ENCODE measurements around the gene ZBTB45. TPM values are rescaled to one million over a fixed set of nuclear protein-coding genes. Genes with fewer than 3 reads are reported as not detected.

Gene ZBTB45
- total and polyA plus RNA-seq, 10 of the 15 experiments (the other 5 are each of a cell fraction or from before 2014, with no cell fraction given): 0.29 to 17.2 (median 4.2) TPM

GRCh38 chr19:58513694-58514563 lies 5.7 kb downstream of the ZBTB45 start (continued):
- TF ChIP-seq POLR2AphosphoS2 (IDR thresholded peaks at IDR 0.05; ENCODE audit: low read depth, low read length) (peak; percentile 85), ATF3 (IDR thresholded peaks at IDR 0.05; ENCODE audit: borderline replicate concordance, extremely low read depth, low read depth, low read length) (no peak), USF1 (IDR thresholded peaks at IDR 0.05; ENCODE audit: borderline replicate concordance, extremely low read length, insufficient read depth, low read depth, low read length) (no peak), CEBPZ (IDR thresholded peaks at IDR 0.05; ENCODE audit: low read depth, low read length) (no peak), NFXL1 (IDR thresholded peaks at IDR 0.05; ENCODE audit: borderline replicate concordance) (no peak), MYC (IDR thresholded peaks at IDR 0.05; ENCODE audit: insufficient read depth, insufficient read length, insufficient replicate concordance, low read length, severe bottlenecking) (peak; percentile 76), KAT2A (conservative IDR thresholded peaks at IDR 0.05; ENCODE audit: control insufficient read depth, low read depth, low read length) (no peak), ATF7 (IDR thresholded peaks at IDR 0.05; ENCODE audit: low read depth) (no peak), EZH2 (IDR thresholded peaks at IDR 0.05; ENCODE audit: borderline replicate concordance, control insufficient read depth, low read depth, low read length) (no peak), RCOR1 (conservative IDR thresholded peaks at IDR 0.05; ENCODE audit: low read depth, low read length) (no peak), E4F1 (IDR thresholded peaks at IDR 0.05; ENCODE audit: borderline replicate concordance, partially characterized antibody) (no peak), ESRRA (IDR thresholded peaks at IDR 0.05; ENCODE audit: low read length) (peak; percentile 55; the same call in 1 of the 2 replicates), FOS (IDR thresholded peaks at IDR 0.05; ENCODE audit: borderline replicate concordance, extremely low read depth, insufficient read length) (no peak), ZSCAN29 (IDR thresholded peaks at IDR 0.05) (peak; percentile 79; the same call in 1 of the 2 replicates), CHD1 (IDR thresholded peaks at IDR 0.05; ENCODE audit: low read depth, low read length) (no peak), PRDM15 (CRISPR knock-in tag; IDR thresholded peaks at IDR 0.05) (no peak)

All from GM12878 (cell line).